GM19193 (cell line): ENCODE measurements around the gene TMEM129.

ENCODE experiments used
- POLR2A ChIP-seq: IDR thresholded peaks from 4 replicates; pipeline ENCODE4 v1.6.1; 2011; ENCODE audit not compliant: insufficient read depth, insufficient read length; ENCODE audit errors: extremely low read depth

Gene TMEM129

GRCh38 chr4:1720163-1720983 is 750 bp downstream of the TMEM129 start:
- peak; percentile 36 for TF ChIP-seq POLR2A

- TF ChIP-seq POLR2A = no peak
Measured at GRCh38 chr4:1718095-1718850, 2.9 kb downstream of the TMEM129 start.

- TF ChIP-seq POLR2A = no peak
Measured at GRCh38 chr4:1717129-1718094, 3.7 kb downstream of the TMEM129 start.

GRCh38 chr4:1716065-1716945 is 4.8 kb downstream of the TMEM129 start:
- no peak for TF ChIP-seq POLR2A

- TF ChIP-seq POLR2A = peak; percentile 34
Measured at GRCh38 chr4:1715002-1715758, 5.9 kb downstream of the TMEM129 start.

- no peak for TF ChIP-seq POLR2A
Measured at GRCh38 chr4:1714303-1715001, 6.7 kb downstream of the TMEM129 start.

- TF ChIP-seq POLR2A = no peak
Measured at GRCh38 chr4:1713003-1713851, 7.9 kb downstream of the TMEM129 start.

GRCh38 chr4:1712216-1713002 is 8.7 kb downstream of the TMEM129 start, which contains the start of gene SLBP:
Gene SLBP (minus strand): TSS chr4:1712319. CDS start chr4:1712188, 131 bp downstream.
- TF ChIP-seq POLR2A = peak; percentile 90

- TF ChIP-seq POLR2A = no peak
Measured at GRCh38 chr4:1711571-1712215, 9.4 kb downstream of the TMEM129 start.

GRCh38 chr4:1711055-1711570 is 10.0 kb downstream of the TMEM129 start:
- peak; percentile 13 for TF ChIP-seq POLR2A
